ENCODE data around the gene UBLCP1.

The UBLCP1 gene

GRCh38 chr5:159262859-159263568 lies at the start of gene UBLCP1:
TSS of gene UBLCP1 (plus strand) at chr5:159263290. CDS start at chr5:159268916, 5,626 bp downstream.
- peak within 1 kb of the TSS; percentile 95 for H3K4me3 ChIP-seq (ENCODE audit: low read depth, low read length)
- no peak for TF ChIP-seq CTCF (IDR thresholded peaks at IDR 0.05; ENCODE audit: low read depth, low read length, missing control alignments)
- peak; percentile 49 for DNase-seq (ENCODE audit: low read depth)
- in situ Hi-C loops (cut with HindIII; ENCODE audit: low sequenced_read_pairs), result no loop called here

GRCh38 chr5:159214486-159215271 lies 48.4 kb upstream of the UBLCP1 start:
- in situ Hi-C loops (cut with HindIII; ENCODE audit: low sequenced_read_pairs), result no loop called here
- DNase-seq (ENCODE audit: low read depth), result no peak
- TF ChIP-seq CTCF (IDR thresholded peaks at IDR 0.05; ENCODE audit: low read depth, low read length, missing control alignments), result no peak

GRCh38 chr5:159215886-159216285 lies 47.2 kb upstream of the UBLCP1 start:
- no peak for TF ChIP-seq CTCF (IDR thresholded peaks at IDR 0.05; ENCODE audit: low read depth, low read length, missing control alignments)
- H3K4me3 ChIP-seq (ENCODE audit: low read depth, low read length), result no peak overlapping the region
- in situ Hi-C loops (cut with HindIII; ENCODE audit: low sequenced_read_pairs), result no loop called here
- DNase-seq (ENCODE audit: low read depth), result no peak

More at GRCh38 chr5:159214486-159215271, 48.4 kb upstream of the UBLCP1 start:
- no peak overlapping the region for H3K4me3 ChIP-seq (ENCODE audit: low read depth, low read length)

GRCh38 chr5:159216454-159216853 lies 46.6 kb upstream of the UBLCP1 start:
- no peak for TF ChIP-seq CTCF (IDR thresholded peaks at IDR 0.05; ENCODE audit: low read depth, low read length, missing control alignments)
- H3K4me3 ChIP-seq (ENCODE audit: low read depth, low read length), result no peak overlapping the region
- in situ Hi-C loops (cut with HindIII; ENCODE audit: low sequenced_read_pairs), result no loop called here
- no peak for DNase-seq (ENCODE audit: low read depth)

GRCh38 chr5:159217236-159217635 lies 45.9 kb upstream of the UBLCP1 start:
- in situ Hi-C loops (cut with HindIII; ENCODE audit: low sequenced_read_pairs), result no loop called here
- no peak overlapping the region for H3K4me3 ChIP-seq (ENCODE audit: low read depth, low read length)
- no peak for DNase-seq (ENCODE audit: low read depth)
- TF ChIP-seq CTCF (IDR thresholded peaks at IDR 0.05; ENCODE audit: low read depth, low read length, missing control alignments), result no peak

GRCh38 chr5:159218595-159219023 lies 44.5 kb upstream of the UBLCP1 start:
- no peak for TF ChIP-seq CTCF (IDR thresholded peaks at IDR 0.05; ENCODE audit: low read depth, low read length, missing control alignments)

More at GRCh38 chr5:159218595-159219023, 44.5 kb upstream of the UBLCP1 start:
- no peak for DNase-seq (ENCODE audit: low read depth)
- H3K4me3 ChIP-seq (ENCODE audit: low read depth, low read length), result no peak overlapping the region
- in situ Hi-C loops (cut with HindIII; ENCODE audit: low sequenced_read_pairs), result no loop called here
